ENCODE data around the gene CYCS. TPM values are rescaled to one million over a fixed set of nuclear protein-coding genes. Genes with fewer than 3 reads are reported as not detected.
A peak's percentile ranks its signal among the peaks of the same experiment; 100 is the strongest.
"Not testable (repeated sequence)": the region's sequence is repeated elsewhere in the genome, so short reads cannot be mapped to it uniquely, and the experiment has no call there.

Gene CYCS
- total and polyA plus RNA-seq, 10 donors, result 18.6 to 83.6 (median 51.0) TPM

DNA sequence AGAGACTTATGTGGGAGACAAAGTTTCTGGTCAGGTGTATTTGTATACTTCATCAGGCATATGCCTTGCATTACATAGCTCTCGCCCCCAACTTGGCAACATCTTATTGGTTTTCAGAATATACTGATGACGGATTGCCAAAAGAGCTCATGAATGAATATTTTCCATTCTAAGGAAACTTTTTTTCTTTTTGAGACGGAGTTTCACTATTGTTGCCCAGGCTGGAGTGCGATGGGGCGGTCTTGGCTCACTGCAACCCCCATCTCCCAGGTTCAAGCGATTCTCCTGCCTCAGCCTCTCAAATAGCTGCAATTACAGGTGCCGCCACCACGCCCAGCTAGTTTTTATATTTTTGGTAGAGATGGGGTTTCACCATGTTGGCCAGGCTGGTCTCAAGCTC lies 6.0 kb downstream of the CYCS start:
- no peak for TF ChIP-seq CTCF (IDR thresholded peaks at IDR 0.05 in 8 of 11, conservative IDR thresholded peaks at IDR 0.05 in 3 of 11)
- no peak for TF ChIP-seq POLR2A (IDR thresholded peaks at IDR 0.05)
- no peak for TF ChIP-seq POLR2AphosphoS5 (IDR thresholded peaks at IDR 0.05)
- WGBS, 5 donors, result 93 to 97% (median 95%) methylated on average over 8 of the region's 8 CpGs

GRCh38 chr7:25118048-25118753 lies 6.9 kb downstream of the CYCS start:
- Histone ChIP-seq H3K4me1 (peaks cover 0 to 46% (median 20%) of the 10 kb centered on the region in 6 donors), H3K4me3 (peak overlapping the region in 1 of 8 donors; percentile 50), H3K27me3 (replicated peaks in 1 of 7) (no peaks in the 10 kb centered on the region), H3K27ac (peak overlapping the region; percentile 53 to 90 (median 80)), H3K36me3 (peaks cover 0 to 45% (median 29%) of the 10 kb centered on the region in 6 donors), H3K9me3 (no peaks in the 10 kb centered on the region)
- no peak for TF ChIP-seq CTCF (IDR thresholded peaks at IDR 0.05 in 8 of 11, conservative IDR thresholded peaks at IDR 0.05 in 3 of 11)
- no peak for TF ChIP-seq POLR2AphosphoS5 (IDR thresholded peaks at IDR 0.05)
- no peak for TF ChIP-seq POLR2A (IDR thresholded peaks at IDR 0.05)
- DNase-seq, result no peak
- WGBS, 5 donors, result 75 to 83% (median 81%) methylated on average over 8 of the region's 8 CpGs
- intact Hi-C loops (cut with DNase I; ENCODE audit: low total_unique reads), result no loop called here

More for the DNA sequence above, 6.0 kb downstream of the CYCS start:
- DNase-seq, result no peak
- peaks cover 5 to 53% (median 26%) of the 10 kb centered on the region in 6 donors for H3K4me1 ChIP-seq
- no peaks in the 10 kb centered on the region for H3K27me3 ChIP-seq (replicated peaks in 1 of 7)
- intact Hi-C loops (cut with DNase I; ENCODE audit: low total_unique reads), result no loop called here
- peak overlapping the region in 3 of 8 donors; percentile 80 to 90 (median 83) for H3K27ac ChIP-seq
- no peak overlapping the region for H3K4me3 ChIP-seq
- H3K36me3 ChIP-seq, result peaks cover 0 to 52% (median 29%) of the 10 kb centered on the region in 6 donors
- no peaks in the 10 kb centered on the region for H3K9me3 ChIP-seq

DNA sequence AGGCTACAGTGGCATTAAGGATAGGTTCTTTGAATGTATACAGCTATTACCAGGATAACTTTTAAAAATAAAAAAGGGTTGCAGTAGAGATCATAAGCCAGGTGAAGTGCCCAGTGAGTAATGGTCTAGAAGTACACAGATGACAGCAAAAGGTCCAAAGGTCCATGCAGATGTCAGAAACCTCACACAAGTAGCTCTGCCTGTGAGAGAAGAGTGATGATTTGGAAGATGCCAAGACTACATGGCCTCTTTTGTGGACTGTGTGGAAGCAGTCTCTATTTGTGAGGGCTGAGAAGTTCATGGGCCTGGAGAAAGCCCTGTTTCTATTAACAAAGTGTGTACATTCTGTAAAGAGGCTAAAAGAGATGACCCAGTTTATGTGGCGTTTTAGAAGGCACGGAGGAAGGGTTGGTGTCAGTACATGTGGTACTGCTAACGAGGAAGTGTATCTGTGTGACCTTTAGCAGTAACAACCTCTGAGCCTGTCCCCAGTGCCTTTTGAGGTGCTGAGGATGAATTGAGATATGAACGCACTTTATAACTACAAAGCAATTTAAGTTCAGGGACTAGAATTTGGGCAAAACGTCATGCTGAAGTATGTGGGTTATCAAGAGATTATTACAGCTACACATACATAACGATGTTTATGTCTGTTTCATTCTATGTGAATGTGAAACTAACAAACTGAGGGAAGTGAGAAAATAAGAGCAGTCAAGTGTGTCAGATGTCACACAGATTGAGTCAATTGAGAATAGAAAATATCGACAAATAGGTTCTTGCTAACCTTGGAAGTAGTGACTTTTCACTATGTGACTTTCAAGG lies 7.6 kb downstream of the CYCS start:
- no peak for DNase-seq
- Histone ChIP-seq H3K27ac (peak overlapping the region; percentile 53 to 90 (median 80)), H3K4me3 (peak overlapping the region in 1 of 8 donors; percentile 50), H3K9me3 (no peaks in the 10 kb centered on the region), H3K27me3 (replicated peaks in 1 of 7) (no peaks in the 10 kb centered on the region), H3K36me3 (peaks cover 0 to 37% (median 25%) of the 10 kb centered on the region in 6 donors), H3K4me1 (peaks cover 0 to 38% (median 18%) of the 10 kb centered on the region in 6 donors)
- WGBS, 5 donors, result 36 to 54% (median 42%) methylated on average over 7 of the region's 7 CpGs
- intact Hi-C loops (cut with DNase I; ENCODE audit: low total_unique reads), result no loop called here
- TF ChIP-seq POLR2A (IDR thresholded peaks at IDR 0.05) (no peak), POLR2AphosphoS5 (IDR thresholded peaks at IDR 0.05) (peak in 1 of 3 donors; percentile 59)

- WGBS, 5 donors, result 87 to 96% (median 94%) methylated on average over 5 of the region's 5 CpGs
- Histone ChIP-seq H3K36me3 (peaks cover 0 to 29% (median 18%) of the 10 kb centered on the region in 6 donors), H3K4me3 (no peak overlapping the region), H3K9me3 (no peaks in the 10 kb centered on the region), H3K27me3 (replicated peaks in 1 of 7) (no peaks in the 10 kb centered on the region), H3K4me1 (peaks cover 0 to 33% (median 15%) of the 10 kb centered on the region in 6 donors), H3K27ac (peak overlapping the region in 5 of 8 donors; percentile 79 to 90 (median 80))
- TF ChIP-seq POLR2A (IDR thresholded peaks at IDR 0.05) (no peak), CTCF (IDR thresholded peaks at IDR 0.05 in 8 of 11, conservative IDR thresholded peaks at IDR 0.05 in 3 of 11) (no peak)
- no peak for DNase-seq
- intact Hi-C loops (cut with DNase I; ENCODE audit: low total_unique reads), result no loop called here
Measured at GRCh38 chr7:25116621-25117020, 8.4 kb downstream of the CYCS start.

DNA sequence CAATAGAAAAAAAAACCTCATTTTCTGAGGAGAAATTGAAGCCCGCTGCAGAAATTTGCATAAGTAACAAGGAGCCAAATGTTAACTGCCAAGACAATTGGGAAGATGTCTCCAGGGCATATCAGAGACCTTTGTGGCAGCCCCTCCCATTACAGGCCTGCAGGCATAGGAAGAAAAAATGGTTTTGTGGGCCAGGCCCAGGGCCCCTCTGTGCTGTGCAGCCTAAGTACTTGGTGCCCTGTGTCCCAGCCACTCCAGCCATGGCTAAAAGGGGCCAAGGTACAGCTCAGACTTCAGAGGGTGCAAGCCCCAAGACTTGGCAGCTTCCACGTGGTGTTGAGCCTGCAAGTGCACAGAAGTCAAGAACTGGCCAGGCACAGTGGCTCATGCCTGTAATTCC lies 14.5 kb downstream of the CYCS start:
- H3K27ac ChIP-seq; DNase-seq; H3K4me3 ChIP-seq; H3K9me3 ChIP-seq; H3K4me1 ChIP-seq; H3K36me3 ChIP-seq; intact Hi-C loops (cut with DNase I; ENCODE audit: low total_unique reads); H3K27me3 ChIP-seq (replicated peaks in 1 of 7): not testable (repeated sequence)
- 83 to 95% (median 92%) methylated on average over 2 of the region's 2 CpGs for WGBS, 5 donors
